ENCODE measurements around the gene GRHPR.

GRCh38 chr9:37454238-37454637 lies 31.7 kb downstream of the GRHPR start:
- TF ChIP-seq L3MBTL2 (conservative IDR thresholded peaks at IDR 0.05): no peak
- no peak for TF ChIP-seq ZNF384 (IDR thresholded peaks at IDR 0.05)
- TF ChIP-seq FOXK2 (IDR thresholded peaks at IDR 0.05): no peak

All from HEK293T (cell line).